ENCODE data around the gene TRIP6.
"Not testable (repeated sequence)": the region's sequence is repeated elsewhere in the genome, so short reads cannot be mapped to it uniquely, and the experiment has no call there.

The TRIP6 gene

DNA sequence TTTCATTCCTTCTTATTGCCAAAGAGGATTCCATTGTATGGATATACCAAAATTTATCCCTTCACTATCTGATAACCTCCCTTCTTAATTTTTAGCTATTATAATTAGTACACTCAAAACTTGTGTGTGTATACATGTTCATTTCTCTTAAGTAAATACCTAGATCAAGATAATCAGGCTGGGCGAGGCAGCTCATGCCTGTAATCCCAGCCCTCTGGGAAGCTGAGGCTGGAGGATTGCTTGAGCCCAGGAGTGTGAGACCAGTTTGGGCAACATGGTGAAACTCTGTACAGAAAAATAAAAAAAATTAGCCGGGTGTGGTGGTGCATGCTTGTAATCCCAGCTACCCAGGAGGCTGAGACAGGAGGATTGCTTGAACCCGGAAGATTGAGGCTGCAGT, 44.3 kb downstream of the TRIP6 start:
- FAIRE-seq: no peak

DNA sequence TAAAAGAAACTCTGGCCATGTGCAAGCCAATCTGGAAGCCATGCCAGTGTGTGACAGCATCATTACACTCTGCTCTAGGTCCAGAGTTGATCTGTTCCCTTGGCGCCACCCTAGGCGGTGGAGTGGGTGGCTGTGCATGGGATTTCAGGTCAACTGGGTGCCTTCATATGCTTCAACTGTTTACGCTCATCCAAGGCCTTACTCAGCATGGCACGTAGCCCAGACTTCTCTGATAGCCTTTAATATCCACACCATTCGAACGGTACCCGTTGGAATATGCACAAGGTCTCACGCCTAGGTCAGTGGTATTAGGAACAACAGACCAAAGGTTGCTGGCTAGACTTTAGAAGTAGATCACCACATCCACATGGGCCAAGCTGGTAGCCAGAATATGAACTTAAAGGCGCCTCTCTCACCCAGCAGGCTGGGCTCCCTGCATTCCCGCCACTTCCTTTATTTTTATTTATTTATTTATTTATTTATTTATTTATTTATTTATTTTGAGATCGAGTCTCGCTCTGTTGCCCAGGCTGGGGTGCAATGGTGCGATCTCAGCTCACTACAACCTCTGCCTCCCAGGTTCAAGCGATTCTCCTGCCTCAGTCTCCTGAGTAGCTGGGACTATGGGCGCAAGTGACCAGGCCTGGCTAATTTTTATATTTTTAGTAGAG, 47.2 kb downstream of the TRIP6 start:
- FAIRE-seq: no peak
- no peak for DNase-seq (ENCODE audit: insufficient read length, low spot score)
- TF ChIP-seq, protein P1, sequence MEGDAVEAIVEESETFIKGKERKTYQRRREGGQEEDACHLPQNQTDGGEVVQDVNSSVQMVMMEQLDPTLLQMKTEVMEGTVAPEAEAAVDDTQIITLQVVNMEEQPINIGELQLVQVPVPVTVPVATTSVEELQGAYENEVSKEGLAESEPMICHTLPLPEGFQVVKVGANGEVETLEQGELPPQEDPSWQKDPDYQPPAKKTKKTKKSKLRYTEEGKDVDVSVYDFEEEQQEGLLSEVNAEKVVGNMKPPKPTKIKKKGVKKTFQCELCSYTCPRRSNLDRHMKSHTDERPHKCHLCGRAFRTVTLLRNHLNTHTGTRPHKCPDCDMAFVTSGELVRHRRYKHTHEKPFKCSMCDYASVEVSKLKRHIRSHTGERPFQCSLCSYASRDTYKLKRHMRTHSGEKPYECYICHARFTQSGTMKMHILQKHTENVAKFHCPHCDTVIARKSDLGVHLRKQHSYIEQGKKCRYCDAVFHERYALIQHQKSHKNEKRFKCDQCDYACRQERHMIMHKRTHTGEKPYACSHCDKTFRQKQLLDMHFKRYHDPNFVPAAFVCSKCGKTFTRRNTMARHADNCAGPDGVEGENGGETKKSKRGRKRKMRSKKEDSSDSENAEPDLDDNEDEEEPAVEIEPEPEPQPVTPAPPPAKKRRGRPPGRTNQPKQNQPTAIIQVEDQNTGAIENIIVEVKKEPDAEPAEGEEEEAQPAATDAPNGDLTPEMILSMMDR (IDR thresholded peaks at IDR 0.05; ENCODE audit: insufficient read depth, missing control alignments): no peak

More for the DNA sequence above, 44.3 kb downstream of the TRIP6 start:
- DNase-seq (ENCODE audit: insufficient read length, low spot score): no peak
- TF ChIP-seq, protein P1 (IDR thresholded peaks at IDR 0.05; ENCODE audit: insufficient read depth, missing control alignments): no peak

DNA sequence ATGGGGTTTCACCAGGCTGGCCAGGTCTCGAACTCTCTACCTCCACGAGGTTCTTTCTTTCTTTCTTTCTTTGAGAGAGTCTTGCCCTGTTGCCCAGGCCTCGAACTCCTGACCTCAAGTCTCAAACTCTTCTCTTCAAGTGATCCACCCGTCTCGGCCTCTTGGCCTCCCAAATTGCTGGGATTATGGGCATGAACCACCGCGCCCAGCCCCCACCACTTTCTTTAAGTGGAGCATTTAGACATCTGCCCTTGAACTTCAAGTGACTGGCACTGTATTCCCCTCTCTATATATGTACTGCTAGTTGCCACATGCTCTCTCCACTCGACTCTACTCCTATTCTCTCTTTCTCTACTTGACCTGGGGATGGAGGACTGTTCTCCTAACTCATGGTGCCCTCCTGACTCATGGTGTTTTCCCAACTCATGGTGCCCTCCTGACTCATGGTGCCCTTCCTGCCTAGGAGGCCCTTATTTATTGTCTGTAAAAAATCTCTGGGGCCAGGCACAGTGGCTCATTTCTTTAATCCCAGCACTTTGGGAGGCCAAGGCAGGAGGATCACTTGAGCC, 47.8 kb downstream of the TRIP6 start:
- DNase-seq (ENCODE audit: insufficient read length, low spot score): no peak
- FAIRE-seq: no peak
- TF ChIP-seq, protein P1 (IDR thresholded peaks at IDR 0.05; ENCODE audit: insufficient read depth, missing control alignments): no peak

DNA sequence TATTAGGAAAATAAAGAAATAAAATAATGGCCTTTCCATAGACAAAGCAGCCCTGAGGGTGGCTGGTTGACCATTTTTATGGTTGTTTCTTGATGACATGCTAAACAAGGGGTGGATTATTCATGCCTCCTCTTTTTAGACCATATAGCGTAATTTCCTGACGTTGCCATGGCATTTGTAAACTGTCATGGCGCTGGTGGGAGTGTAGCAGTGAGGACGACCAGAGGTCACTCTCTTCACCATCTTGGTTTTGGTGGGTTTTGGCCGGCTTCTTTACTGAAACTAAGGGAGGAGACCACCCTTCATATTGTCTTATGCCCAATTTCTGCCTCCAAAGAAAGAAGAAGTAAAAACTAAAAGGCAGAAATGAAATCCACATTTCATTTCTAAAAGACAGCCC, 52.1 kb downstream of the TRIP6 start:
- FAIRE-seq; DNase-seq (ENCODE audit: insufficient read length, low spot score): not testable (repeated sequence)

DNA sequence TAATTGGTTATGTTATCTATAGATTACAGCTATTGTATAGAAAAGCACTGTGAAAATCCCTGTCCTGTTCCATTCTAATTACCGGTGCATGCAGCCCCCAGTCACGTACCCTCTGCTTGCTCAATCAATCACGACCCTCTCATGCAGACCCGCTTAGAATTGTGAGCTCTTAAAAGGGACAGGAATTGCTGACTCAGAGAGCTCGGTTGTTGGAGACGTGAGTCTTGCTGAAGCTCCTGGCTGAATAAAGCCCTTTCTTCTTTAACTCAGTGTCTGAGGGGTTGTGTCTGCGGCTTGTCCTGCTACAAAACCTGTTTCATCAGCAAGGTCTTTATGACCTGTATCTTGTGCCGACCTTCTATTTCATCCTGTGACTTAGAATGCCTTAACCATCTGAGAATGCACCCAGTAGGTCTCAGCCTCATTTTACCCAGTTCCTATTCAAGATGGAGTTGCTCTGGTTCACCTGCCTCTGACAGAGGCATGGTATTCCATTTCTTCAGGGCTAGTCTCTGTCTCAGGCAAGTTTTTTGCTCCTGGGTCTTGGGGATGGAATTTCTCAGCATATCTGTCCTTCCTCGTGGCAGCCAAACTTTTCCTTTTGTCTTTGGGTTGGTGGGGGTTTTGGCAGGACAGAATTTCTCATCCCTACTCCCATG, 52.7 kb downstream of the TRIP6 start:
- FAIRE-seq; DNase-seq (ENCODE audit: insufficient read length, low spot score): not testable (repeated sequence)

DNA sequence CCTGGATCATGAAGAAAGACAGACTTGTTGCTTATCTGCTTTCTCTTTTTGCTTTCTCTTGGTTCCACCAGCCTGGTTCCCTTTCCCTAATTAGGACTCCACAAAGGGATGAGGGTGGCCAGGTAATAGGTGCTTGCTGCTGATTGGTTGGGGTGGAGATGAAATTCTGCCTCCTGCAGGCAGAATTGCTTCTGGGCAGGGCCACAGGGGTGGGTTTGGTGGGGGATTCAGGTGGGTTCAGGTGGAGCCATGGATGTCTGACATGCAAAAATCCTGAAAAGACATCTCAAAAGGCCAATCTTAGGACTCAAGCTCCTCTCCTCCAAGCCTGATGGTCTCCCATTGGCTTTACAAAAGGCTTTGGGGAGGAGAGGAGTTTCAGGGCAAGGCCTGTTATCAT, 53.9 kb downstream of the TRIP6 start:
- DNase-seq (ENCODE audit: insufficient read length, low spot score) (no peak), FAIRE-seq (no peak)
- TF ChIP-seq, protein P1 (IDR thresholded peaks at IDR 0.05; ENCODE audit: insufficient read depth, missing control alignments): no peak
